Neuron (in vitro differentiated cells): ENCODE results near the gene RNF130.
"Not testable (repeated sequence)": the region's sequence is repeated elsewhere in the genome, so short reads cannot be mapped to it uniquely, and the experiment has no call there.

Source experiments
- H2AFZ ChIP-seq: one replicate; pipeline ENCODE4 v1.6.1; 2013; ENCODE audit warnings: low read depth, mild to moderate bottlenecking, inconsistent platforms, low read length, moderate library complexity
- H3K27me3 ChIP-seq: one replicate; pipeline ENCODE4 v1.6.1; 2013; ENCODE audit warnings: low read length; ENCODE audit not compliant: insufficient read depth
- H3K36me3 ChIP-seq: one replicate; pipeline ENCODE4 v1.6.1; 2013; ENCODE audit warnings: low read length; ENCODE audit not compliant: insufficient read depth
- H3K4me1 ChIP-seq: one replicate; pipeline ENCODE4 v1.6.1; 2013; ENCODE audit warnings: low read length; ENCODE audit not compliant: insufficient read depth
- H3K4me3 ChIP-seq: 2 replicates; pipeline ENCODE4 v1.5.1; 2013; ENCODE audit warnings: mild to moderate bottlenecking, low read length, moderate library complexity
- H3K9me3 ChIP-seq: one replicate; pipeline ENCODE4 v1.6.1; 2013; ENCODE audit warnings: low read length

The RNF130 gene

GRCh38 chr5:179974946-179975712, 96.4 kb downstream of the RNF130 start:
- Histone ChIP-seq H3K9me3 (peaks cover 4% of the 10 kb centered on the region), H3K4me3 (no peak overlapping the region), H3K36me3 (peaks cover 85% of the 10 kb centered on the region), H3K27me3 (no peaks in the 10 kb centered on the region), H2AFZ (no peak overlapping the region), H3K4me1 (no peaks in the 10 kb centered on the region)

GRCh38 chr5:179974246-179974945, 97.2 kb downstream of the RNF130 start:
- H3K4me1 ChIP-seq, result no peaks in the 10 kb centered on the region
- peaks cover 84% of the 10 kb centered on the region for H3K36me3 ChIP-seq
- no peaks in the 10 kb centered on the region for H3K27me3 ChIP-seq
- H2AFZ ChIP-seq, result no peak overlapping the region
- no peak overlapping the region for H3K4me3 ChIP-seq
- peaks cover 4% of the 10 kb centered on the region for H3K9me3 ChIP-seq

GRCh38 chr5:179973391-179973790, 98.2 kb downstream of the RNF130 start:
- Histone ChIP-seq H3K9me3 (peaks cover 4% of the 10 kb centered on the region), H3K4me1 (no peaks in the 10 kb centered on the region), H3K36me3 (peaks cover 83% of the 10 kb centered on the region), H3K27me3 (no peaks in the 10 kb centered on the region), H3K4me3 (no peak overlapping the region), H2AFZ (no peak overlapping the region)

- H3K4me1 ChIP-seq, result no peaks in the 10 kb centered on the region
- H3K36me3 ChIP-seq, result peaks cover 85% of the 10 kb centered on the region
- H3K9me3 ChIP-seq, result no peaks in the 10 kb centered on the region
- H3K27me3 ChIP-seq, result no peaks in the 10 kb centered on the region
- no peak overlapping the region for H3K4me3 ChIP-seq
- no peak overlapping the region for H2AFZ ChIP-seq
Measured at GRCh38 chr5:179969110-179969509, 102.4 kb downstream of the RNF130 start.

- peaks cover 2% of the 10 kb centered on the region for H3K9me3 ChIP-seq
- no peaks in the 10 kb centered on the region for H3K4me1 ChIP-seq
- no peak overlapping the region for H3K4me3 ChIP-seq
- no peaks in the 10 kb centered on the region for H3K27me3 ChIP-seq
- no peak overlapping the region for H2AFZ ChIP-seq
- peaks cover 87% of the 10 kb centered on the region for H3K36me3 ChIP-seq
Measured at GRCh38 chr5:179967489-179967888, 104.1 kb downstream of the RNF130 start.

- peaks cover 89% of the 10 kb centered on the region for H3K36me3 ChIP-seq
- no peaks in the 10 kb centered on the region for H3K27me3 ChIP-seq
- peaks cover 7% of the 10 kb centered on the region for H3K9me3 ChIP-seq
- no peak overlapping the region for H3K4me3 ChIP-seq
- H3K4me1 ChIP-seq, result no peaks in the 10 kb centered on the region
- no peak overlapping the region for H2AFZ ChIP-seq
Measured at GRCh38 chr5:179964015-179964414, 107.5 kb downstream of the RNF130 start.

GRCh38 chr5:179963375-179963774, 108.2 kb downstream of the RNF130 start:
- H3K9me3 ChIP-seq, result peaks cover 7% of the 10 kb centered on the region
- H3K4me1 ChIP-seq, result no peaks in the 10 kb centered on the region
- peaks cover 89% of the 10 kb centered on the region for H3K36me3 ChIP-seq
- H3K27me3 ChIP-seq, result no peaks in the 10 kb centered on the region
- no peak overlapping the region for H3K4me3 ChIP-seq
- no peak overlapping the region for H2AFZ ChIP-seq

GRCh38 chr5:179960204-179960831, 111.2 kb downstream of the RNF130 start:
- H3K4me3 ChIP-seq, result no peak overlapping the region
- peaks cover 7% of the 10 kb centered on the region for H3K9me3 ChIP-seq
- H3K27me3 ChIP-seq, result no peaks in the 10 kb centered on the region
- H3K4me1 ChIP-seq, result no peaks in the 10 kb centered on the region
- H3K36me3 ChIP-seq, result peaks cover 83% of the 10 kb centered on the region
- H2AFZ ChIP-seq, result no peak overlapping the region

- Histone ChIP-seq H3K4me1 (no peaks in the 10 kb centered on the region), H3K27me3 (no peaks in the 10 kb centered on the region), H3K4me3 (no peak overlapping the region), H3K36me3 (peaks cover 83% of the 10 kb centered on the region), H3K9me3 (peaks cover 7% of the 10 kb centered on the region), H2AFZ (no peak overlapping the region)
Measured at GRCh38 chr5:179959641-179960040, 111.9 kb downstream of the RNF130 start.

- H3K9me3 ChIP-seq, result peaks cover 12% of the 10 kb centered on the region
- not testable (repeated sequence) for H3K4me1 ChIP-seq, H2AFZ ChIP-seq, H3K4me3 ChIP-seq, H3K27me3 ChIP-seq
- peaks cover 83% of the 10 kb centered on the region for H3K36me3 ChIP-seq
Measured at GRCh38 chr5:179959118-179959517, 112.4 kb downstream of the RNF130 start.

GRCh38 chr5:179955630-179956029, 115.9 kb downstream of the RNF130 start:
- Histone ChIP-seq H3K4me1 (no peaks in the 10 kb centered on the region), H2AFZ (no peak overlapping the region), H3K27me3 (no peaks in the 10 kb centered on the region), H3K4me3 (no peak overlapping the region), H3K36me3 (peaks cover 65% of the 10 kb centered on the region), H3K9me3 (peaks cover 11% of the 10 kb centered on the region)

- no peak overlapping the region for H3K4me3 ChIP-seq
- no peaks in the 10 kb centered on the region for H3K27me3 ChIP-seq
- H2AFZ ChIP-seq, result no peak overlapping the region
- H3K4me1 ChIP-seq, result no peaks in the 10 kb centered on the region
- H3K9me3 ChIP-seq, result peaks cover 9% of the 10 kb centered on the region
- H3K36me3 ChIP-seq, result peaks cover 63% of the 10 kb centered on the region
Measured at GRCh38 chr5:179955062-179955461, 116.5 kb downstream of the RNF130 start.

- H3K4me3 ChIP-seq, result no peak overlapping the region
- no peaks in the 10 kb centered on the region for H3K4me1 ChIP-seq
- peaks cover 66% of the 10 kb centered on the region for H3K36me3 ChIP-seq
- no peak overlapping the region for H2AFZ ChIP-seq
- peaks cover 9% of the 10 kb centered on the region for H3K9me3 ChIP-seq
- H3K27me3 ChIP-seq, result no peaks in the 10 kb centered on the region
Measured at GRCh38 chr5:179954434-179954833, 117.1 kb downstream of the RNF130 start.
